Gastroesophageal sphincter (tissue), 4 donors: ENCODE results near the gene FHAD1. TPM values are rescaled to one million over a fixed set of nuclear protein-coding genes. Genes with fewer than 3 reads are reported as not detected.

Experiments used
- ATAC-seq: fragments of 150-250 bp; one replicate; pipeline ENCODE4 v1.9.1; 2016; ENCODE audit warnings: mild to moderate bottlenecking, moderate library complexity
- H3K27ac ChIP-seq, 4 donors: fragments of 200-600 bp; sonication (generic) in 3 of 4; 1 replicate in 3 of 4; 2 replicates in 1 of 4; pipeline ENCODE4 v1.5.1; 2016 to 2019
- H3K27me3 ChIP-seq: fragments of 200-600 bp; sonication (generic); one replicate; pipeline ENCODE4 v1.5.1; 2019
- H3K36me3 ChIP-seq, 2 donors: fragments of 200-600 bp; sonication (generic); one replicate each; pipeline ENCODE4 v1.5.1; 2019; ENCODE audit warnings: control low read depth in 1 of 2
- H3K4me1 ChIP-seq, 3 donors: fragments of 200-600 bp; sonication (generic); 1 replicate in 2 of 3; 2 replicates in 1 of 3; pipeline ENCODE4 v1.5.1; 2016 to 2019; ENCODE audit warnings: control low read depth in 2 of 3
- H3K4me3 ChIP-seq, 2 donors: fragments of 200-600 bp; sonication (generic); one replicate each; pipeline ENCODE4 v1.5.1; 2019; ENCODE audit warnings: mild to moderate bottlenecking in 1 of 2, moderate library complexity in 1 of 2
- H3K9me3 ChIP-seq, 3 donors: fragments of 200-600 bp; sonication (generic); one replicate each; pipeline ENCODE4 v1.5.1; 2017 to 2019; ENCODE audit warnings: control low read depth in 2 of 3
- CTCF ChIP-seq, 4 experiments: fragments of 200-600 bp in 2 of 4; fragments of 450-650 bp in 2 of 4; sonication (generic) in 1 of 4; IDR thresholded peaks; one replicate each; pipeline ENCODE4 v1.5.1; 2017 to 2019; ENCODE audit warnings: antibody characterized with exemption in 4 of 4, mild to moderate bottlenecking in 2 of 4, moderate library complexity in 2 of 4
- EP300 ChIP-seq: sonication (generic); formaldehyde crosslinking; IDR thresholded peaks from one replicate; pipeline ENCODE4 v1.6.1; 2017; ENCODE audit warnings: antibody characterized with exemption, mild to moderate bottlenecking
- POLR2A ChIP-seq, 2 donors: fragments of 450-650 bp; IDR thresholded peaks; one replicate each; pipeline ENCODE4 v1.6.1; 2017; ENCODE audit warnings: antibody characterized with exemption in 2 of 2, mild to moderate bottlenecking in 2 of 2, moderate library complexity in 1 of 2
- POLR2AphosphoS5 ChIP-seq: sonication (generic); formaldehyde crosslinking; IDR thresholded peaks from one replicate; pipeline ENCODE4 v1.6.1; 2017; ENCODE audit warnings: antibody characterized with exemption
- WGBS, 2 donors: methylation state at CpG; one replicate each; pipeline ENCODE4 v1.1.5; 2018; ENCODE audit warnings: low coverage in 1 of 2; 5-methylcytosine and 5-hydroxymethylcytosine counted together
- total RNA-seq, 4 donors: library from RNA; depleted of rRNA; stranded (reverse); fragments of >200 nt; gene quantifications; one replicate each; pipeline ENCODE4 v1.1.0, GENCODE V29; 2016

FHAD1 gene
- total RNA-seq, 4 donors from 2014 or later, result 1.1 TPM; not detected in 3

GRCh38 chr1:15348648-15349047 is 101.6 kb downstream of the FHAD1 start:
- no peaks in the 10 kb centered on the region for H3K27me3 ChIP-seq
- H3K9me3 ChIP-seq, result no peaks in the 10 kb centered on the region
- WGBS, 2 donors, result 97 to 100% methylated on average over 1 to 9 of the region's 9 CpGs
- peaks cover 0 to 19% (median 0%) of the 10 kb centered on the region in 3 donors for H3K4me1 ChIP-seq
- no peak for TF ChIP-seq POLR2A (IDR thresholded peaks at IDR 0.05)
- no peaks in the 10 kb centered on the region for H3K36me3 ChIP-seq
- ATAC-seq, result no peak
- no peak overlapping the region for H3K4me3 ChIP-seq
- no peak overlapping the region for H3K27ac ChIP-seq

- ATAC-seq, result no peak
- H3K4me1 ChIP-seq, result peaks cover 0 to 15% (median 0%) of the 10 kb centered on the region in 3 donors
- WGBS, 2 donors, result 97% methylated on average over 5 of the region's 6 CpGs; no CpG with 5 or more reads in 1 of the 2 donors
- H3K9me3 ChIP-seq, result no peaks in the 10 kb centered on the region
- no peaks in the 10 kb centered on the region for H3K27me3 ChIP-seq
- no peak overlapping the region for H3K4me3 ChIP-seq
- TF ChIP-seq POLR2A (IDR thresholded peaks at IDR 0.05) (no peak), CTCF (IDR thresholded peaks at IDR 0.05) (no peak), EP300 (no peak), POLR2AphosphoS5 (no peak)
- H3K36me3 ChIP-seq, result no peaks in the 10 kb centered on the region
- H3K27ac ChIP-seq, result no peak overlapping the region
Observed at GRCh38 chr1:15349133-15349532, 102.1 kb downstream of the FHAD1 start.

GRCh38 chr1:15350151-15350550 is 103.1 kb downstream of the FHAD1 start:
- 92% methylated on average over 2 to 3 of the region's 10 CpGs for WGBS, 2 donors
- Histone ChIP-seq H3K36me3 (no peaks in the 10 kb centered on the region), H3K4me1 (peaks cover 0 to 5% (median 0%) of the 10 kb centered on the region in 3 donors), H3K27me3 (no peaks in the 10 kb centered on the region), H3K4me3 (no peak overlapping the region), H3K9me3 (no peaks in the 10 kb centered on the region), H3K27ac (no peak overlapping the region)
- no peak for ATAC-seq
- no peak for TF ChIP-seq EP300
- no peak for TF ChIP-seq POLR2AphosphoS5
- no peak for TF ChIP-seq CTCF (IDR thresholded peaks at IDR 0.05)
- no peak for TF ChIP-seq POLR2A (IDR thresholded peaks at IDR 0.05)

- H3K4me1 ChIP-seq, result peaks cover 0 to under 1% (median 0%) of the 10 kb centered on the region in 3 donors
- WGBS, 2 donors, result 40% methylated on average over 1 of the region's 4 CpGs; no CpG with 5 or more reads in 1 of the 2 donors
- TF ChIP-seq POLR2A (IDR thresholded peaks at IDR 0.05), result no peak
- no peak overlapping the region for H3K27ac ChIP-seq
- ATAC-seq, result no peak
- H3K27me3 ChIP-seq, result no peaks in the 10 kb centered on the region
- no peaks in the 10 kb centered on the region for H3K36me3 ChIP-seq
- no peaks in the 10 kb centered on the region for H3K9me3 ChIP-seq
- H3K4me3 ChIP-seq, result no peak overlapping the region
Observed at GRCh38 chr1:15350551-15351200, 103.7 kb downstream of the FHAD1 start.

- Histone ChIP-seq H3K27me3 (no peaks in the 10 kb centered on the region), H3K36me3 (no peaks in the 10 kb centered on the region), H3K9me3 (no peaks in the 10 kb centered on the region), H3K4me3 (no peak overlapping the region), H3K27ac (no peak overlapping the region), H3K4me1 (no peaks in the 10 kb centered on the region)
- TF ChIP-seq POLR2AphosphoS5, result no peak
- no peak for TF ChIP-seq CTCF (IDR thresholded peaks at IDR 0.05)
- no peak for TF ChIP-seq EP300
- no peak for TF ChIP-seq POLR2A (IDR thresholded peaks at IDR 0.05)
- WGBS, 2 donors, result 60 to 88% methylated on average over 1 to 4 of the region's 4 CpGs
- no peak for ATAC-seq
Observed at GRCh38 chr1:15351310-15351709, 104.3 kb downstream of the FHAD1 start.
